HCT116 (cell line): ENCODE measurements around the gene PPIL6. TPM values are rescaled to one million over a fixed set of nuclear protein-coding genes. Genes with fewer than 3 reads are reported as not detected.

Experiments
- ATAC-seq: fragments of 200-7000 bp; cut with Tn5 transposase; 2 replicates; pipeline ENCODE4 v1.9.1; 2020; ENCODE audit warnings: mild to moderate bottlenecking, moderate library complexity
- BruUV-seq: library from RNA; stranded (reverse); fragments of 400-500 nt; replicated peaks from 2 replicates; lab custom pipeline; 2021; lab: Mats Ljungman, UMichigan
- CTCF ChIA-PET: fragments of 300-600 bp; sonication (Branson Sonifier 250); formaldehyde crosslinking; loops from one replicate; lab custom pipeline; 2021; ENCODE audit warnings: antibody characterized with exemption; lab: Charles Lee
- POLR2A ChIA-PET: fragments of 300-600, 350-600 bp; sonication (Branson Sonifier 250); formaldehyde crosslinking; loops from one replicate; lab custom pipeline; 2021; ENCODE audit warnings: antibody characterized with exemption; lab: Charles Lee
- RAD21 ChIA-PET, 2 experiments: fragments of 300-600 bp; sonication (Branson Sonifier 250); formaldehyde crosslinking; loops; one replicate each; lab custom pipeline; 2023; ENCODE audit warnings: low total read pairs in 2 of 2; ENCODE audit not compliant: uncharacterized antibody in 2 of 2, unreplicated experiment in 2 of 2, low non-redundant PET in 1 of 2; lab: Charles Lee
- DNase-seq: peaks from one replicate; pipeline ENCODE4 v3.0.0-alpha.2; 2010; ENCODE audit warnings: low read depth, low spot score
- H2AFZ ChIP-seq: fragments of 200-600 bp; shearing (Covaris generic), sonication (generic); 2 replicates; pipeline ENCODE4 v1.6.1; 2017; ENCODE audit warnings: low read depth, mixed run types, mixed read lengths, antibody characterized with exemption, low read length; ENCODE audit not compliant: poor library complexity, severe bottlenecking
- H3K27ac ChIP-seq: 2 replicates; pipeline ENCODE4 v1.5.1; 2012; ENCODE audit warnings: low read depth, low read length
- H3K27me3 ChIP-seq: fragments of 200-600 bp; sonication (generic); 2 replicates; pipeline ENCODE4 v1.6.1; 2016; ENCODE audit warnings: mixed run types, low read length, mixed read lengths; ENCODE audit not compliant: insufficient read depth
- H3K36me3 ChIP-seq, 2 experiments: fragments of 200-500 bp in 1 of 2; fragments of 200-600 bp in 1 of 2; sonication (Bioruptor generic) in 1 of 2; sonication (generic) in 1 of 2; 2 replicates each; pipeline versions ENCODE4 v1.5.1 to v1.6.1; 2014 to 2016; ENCODE audit warnings: low read length in 2 of 2, inconsistent platforms in 1 of 2, mixed read lengths in 1 of 2, mixed run types in 1 of 2; ENCODE audit not compliant: insufficient read depth in 2 of 2, control insufficient read depth in 1 of 2
- H3K4me1 ChIP-seq, 2 experiments: fragments of 200-600 bp in 1 of 2; sonication (generic) in 1 of 2; 2 replicates each; pipeline versions ENCODE4 v1.5.1 to v1.6.1; 2012 to 2017; ENCODE audit warnings: low read length in 2 of 2, inconsistent platforms in 1 of 2, mild to moderate bottlenecking in 1 of 2, mixed read lengths in 1 of 2, mixed run types in 1 of 2, moderate library complexity in 1 of 2; ENCODE audit not compliant: insufficient read depth in 2 of 2, control insufficient read depth in 1 of 2
- H3K4me2 ChIP-seq: fragments of 200-600 bp; sonication (generic); 2 replicates; pipeline ENCODE4 v1.6.1; 2017; ENCODE audit warnings: mixed run types, low read length, mixed read lengths
- H3K4me3 ChIP-seq, 2 experiments: fragments of 200-600 bp in 1 of 2; sonication (generic) in 1 of 2; replicated peaks in 1 of 2; 2 replicates each; pipeline ENCODE4 v1.5.1; 2011 to 2016; ENCODE audit warnings: low read length in 2 of 2, control low read depth in 1 of 2, low read depth in 1 of 2, mild to moderate bottlenecking in 1 of 2, mixed read lengths in 1 of 2, mixed run types in 1 of 2
- H3K79me2 ChIP-seq: fragments of 200-600 bp; sonication (generic); 2 replicates; pipeline ENCODE4 v1.6.1; 2017; ENCODE audit warnings: mild to moderate bottlenecking, mixed run types, low read length, moderate library complexity, mixed read lengths; ENCODE audit not compliant: insufficient read depth
- H3K9ac ChIP-seq: fragments of 200-600 bp; sonication (generic); 2 replicates; pipeline ENCODE4 v1.6.1; 2016; ENCODE audit warnings: low read length, mixed read lengths
- H3K9me2 ChIP-seq: fragments of 200-600 bp; sonication (generic), shearing (Covaris generic); 2 replicates; pipeline ENCODE4 v1.6.1; 2017; ENCODE audit warnings: mixed run types, mild to moderate bottlenecking, moderate library complexity; ENCODE audit not compliant: insufficient read depth
- H3K9me3 ChIP-seq, 2 experiments: fragments of 200-500 bp in 1 of 2; fragments of 200-600 bp in 1 of 2; sonication (Bioruptor generic) in 1 of 2; sonication (generic) in 1 of 2; 2 replicates each; pipeline ENCODE4 v1.6.1; 2014 to 2017; ENCODE audit warnings: low read length in 2 of 2, mixed read lengths in 2 of 2, inconsistent platforms in 1 of 2, low read depth in 1 of 2, mild to moderate bottlenecking in 1 of 2, mixed run types in 1 of 2, moderate library complexity in 1 of 2; ENCODE audit not compliant: control insufficient read depth in 1 of 2, insufficient read depth in 1 of 2
- H4K20me1 ChIP-seq: fragments of 200-600 bp; sonication (generic), shearing (Covaris generic); 2 replicates; pipeline ENCODE4 v1.6.1; 2017; ENCODE audit warnings: mixed run types, mild to moderate bottlenecking, moderate library complexity; ENCODE audit not compliant: insufficient read depth
- CBX3 ChIP-seq: IDR thresholded peaks from 2 replicates; pipeline ENCODE4 v1.6.1; 2012; ENCODE audit warnings: low read depth
- CEBPB ChIP-seq: IDR thresholded peaks from 2 replicates; pipeline ENCODE4 v1.6.1; 2012; ENCODE audit warnings: low read depth
- EGR1 ChIP-seq: IDR thresholded peaks from 2 replicates; pipeline ENCODE4 v1.6.1; 2012; ENCODE audit warnings: low read depth
- ELF1 ChIP-seq: IDR thresholded peaks from 2 replicates; pipeline ENCODE4 v1.6.1; 2012; ENCODE audit warnings: low read depth, borderline replicate concordance
- EZH2phosphoT487 ChIP-seq: fragments of 200-600 bp; IDR thresholded peaks from 2 replicates; pipeline ENCODE4 v1.6.1; 2018; ENCODE audit warnings: antibody characterized with exemption, borderline replicate concordance
- JUND ChIP-seq: IDR thresholded peaks from 2 replicates; pipeline ENCODE4 v1.6.1; 2012
- POLR2AphosphoS5 ChIP-seq: IDR thresholded peaks from 2 replicates; pipeline ENCODE4 v1.6.1; 2011; ENCODE audit warnings: mild to moderate bottlenecking, low read depth, low read length, moderate library complexity
- RAD21 ChIP-seq: IDR thresholded peaks from 2 replicates; pipeline ENCODE4 v1.6.1; 2012; ENCODE audit warnings: low read depth, mild to moderate bottlenecking
- REST ChIP-seq: IDR thresholded peaks from 2 replicates; pipeline ENCODE4 v1.6.1; 2012; ENCODE audit warnings: low read depth
- SIN3A ChIP-seq: IDR thresholded peaks from 2 replicates; pipeline ENCODE4 v1.6.1; 2012; ENCODE audit warnings: low read depth
- TCF7L2 ChIP-seq: IDR thresholded peaks from 2 replicates; pipeline ENCODE4 v1.7.0; 2011; ENCODE audit warnings: borderline replicate concordance, inconsistent platforms; ENCODE audit not compliant: insufficient read depth, insufficient read length; ENCODE audit errors: extremely low read depth
- ZFX ChIP-seq: fragments of 450-650 bp; IDR thresholded peaks from 2 replicates; pipeline ENCODE4 v1.6.1; 2017
- ZNF274 ChIP-seq: fragments of 200-500 bp; sonication (Bioruptor generic); IDR thresholded peaks from 2 replicates; pipeline ENCODE4 v1.6.1; 2014; ENCODE audit warnings: mild to moderate bottlenecking, low read depth, low read length, inconsistent platforms
- intact Hi-C: fragments of 100-400 bp; cut with micrococcal nuclease; formaldehyde crosslinking; loops from 2 replicates; pipeline ENCODE4 v1.10.0; 2022
- total RNA-seq: library from RNA; stranded (reverse); gene quantifications from one replicate; pipeline ENCODE4 v1.2.1, GENCODE V29; 2021; ENCODE audit not compliant: unreplicated experiment
- TF ChIP-seq, protein P1 (sequence below): IDR thresholded peaks from 2 replicates; pipeline ENCODE4 v1.6.1; 2011; ENCODE audit warnings: mild to moderate bottlenecking, low read length, moderate library complexity; ENCODE audit not compliant: insufficient replicate concordance; ENCODE audit errors: extremely low read depth
- TF ChIP-seq, protein P2 (sequence below): IDR thresholded peaks from 2 replicates; pipeline ENCODE4 v1.6.1; 2012
- TF ChIP-seq, protein P3 (sequence below), 3 experiments: fragments of 200-600 bp in 1 of 3; sonication (generic) in 1 of 3; IDR thresholded peaks in 2 of 3; conservative IDR thresholded peaks in 1 of 3; 2 replicates each; pipeline ENCODE4 v1.5.1; 2012 to 2017; ENCODE audit warnings: low read depth in 2 of 3, low read length in 2 of 3, antibody characterized with exemption in 1 of 3, borderline replicate concordance in 1 of 3, control low read depth in 1 of 3, mild to moderate bottlenecking in 1 of 3, mixed read lengths in 1 of 3, mixed run types in 1 of 3, moderate library complexity in 1 of 3; ENCODE audit not compliant: insufficient read depth in 1 of 3

Gene PPIL6
- total RNA-seq, 1 experiment from 2014 or later, result 3.3 TPM

- ChIA-PET RAD21 (no interaction called here), POLR2A (no interaction called here), CTCF (no interaction called here)
- DNase-seq, result no peak
- ATAC-seq, result no peak
- peaks cover 29 to 34% of the 10 kb centered on the region in 2 experiments for H3K36me3 ChIP-seq
- TF ChIP-seq ZFX (no peak), CEBPB (no peak), EGR1 (no peak), EZH2phosphoT487 (no peak), SIN3A (no peak), POLR2AphosphoS5 (no peak), TCF7L2 (no peak), RAD21 (no peak), JUND (no peak), CBX3 (no peak), ZNF274 (no peak), ELF1 (no peak), REST (no peak)
- TF ChIP-seq, protein P1, sequence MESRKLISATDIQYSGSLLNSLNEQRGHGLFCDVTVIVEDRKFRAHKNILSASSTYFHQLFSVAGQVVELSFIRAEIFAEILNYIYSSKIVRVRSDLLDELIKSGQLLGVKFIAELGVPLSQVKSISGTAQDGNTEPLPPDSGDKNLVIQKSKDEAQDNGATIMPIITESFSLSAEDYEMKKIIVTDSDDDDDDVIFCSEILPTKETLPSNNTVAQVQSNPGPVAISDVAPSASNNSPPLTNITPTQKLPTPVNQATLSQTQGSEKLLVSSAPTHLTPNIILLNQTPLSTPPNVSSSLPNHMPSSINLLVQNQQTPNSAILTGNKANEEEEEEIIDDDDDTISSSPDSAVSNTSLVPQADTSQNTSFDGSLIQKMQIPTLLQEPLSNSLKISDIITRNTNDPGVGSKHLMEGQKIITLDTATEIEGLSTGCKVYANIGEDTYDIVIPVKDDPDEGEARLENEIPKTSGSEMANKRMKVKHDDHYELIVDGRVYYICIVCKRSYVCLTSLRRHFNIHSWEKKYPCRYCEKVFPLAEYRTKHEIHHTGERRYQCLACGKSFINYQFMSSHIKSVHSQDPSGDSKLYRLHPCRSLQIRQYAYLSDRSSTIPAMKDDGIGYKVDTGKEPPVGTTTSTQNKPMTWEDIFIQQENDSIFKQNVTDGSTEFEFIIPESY, result no peak
- TF ChIP-seq, protein P2, sequence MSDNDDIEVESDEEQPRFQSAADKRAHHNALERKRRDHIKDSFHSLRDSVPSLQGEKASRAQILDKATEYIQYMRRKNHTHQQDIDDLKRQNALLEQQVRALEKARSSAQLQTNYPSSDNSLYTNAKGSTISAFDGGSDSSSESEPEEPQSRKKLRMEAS, result no peak
- TF ChIP-seq, protein P3, sequence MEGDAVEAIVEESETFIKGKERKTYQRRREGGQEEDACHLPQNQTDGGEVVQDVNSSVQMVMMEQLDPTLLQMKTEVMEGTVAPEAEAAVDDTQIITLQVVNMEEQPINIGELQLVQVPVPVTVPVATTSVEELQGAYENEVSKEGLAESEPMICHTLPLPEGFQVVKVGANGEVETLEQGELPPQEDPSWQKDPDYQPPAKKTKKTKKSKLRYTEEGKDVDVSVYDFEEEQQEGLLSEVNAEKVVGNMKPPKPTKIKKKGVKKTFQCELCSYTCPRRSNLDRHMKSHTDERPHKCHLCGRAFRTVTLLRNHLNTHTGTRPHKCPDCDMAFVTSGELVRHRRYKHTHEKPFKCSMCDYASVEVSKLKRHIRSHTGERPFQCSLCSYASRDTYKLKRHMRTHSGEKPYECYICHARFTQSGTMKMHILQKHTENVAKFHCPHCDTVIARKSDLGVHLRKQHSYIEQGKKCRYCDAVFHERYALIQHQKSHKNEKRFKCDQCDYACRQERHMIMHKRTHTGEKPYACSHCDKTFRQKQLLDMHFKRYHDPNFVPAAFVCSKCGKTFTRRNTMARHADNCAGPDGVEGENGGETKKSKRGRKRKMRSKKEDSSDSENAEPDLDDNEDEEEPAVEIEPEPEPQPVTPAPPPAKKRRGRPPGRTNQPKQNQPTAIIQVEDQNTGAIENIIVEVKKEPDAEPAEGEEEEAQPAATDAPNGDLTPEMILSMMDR (IDR thresholded peaks at IDR 0.05 in 2 of 3, conservative IDR thresholded peaks at IDR 0.05 in 1 of 3; ENCODE audit: borderline replicate concordance in 1 of 3, insufficient read depth in 1 of 3, low read depth in 2 of 3, low read length in 2 of 3), result no peak
- H3K27me3 ChIP-seq, result no peaks in the 10 kb centered on the region
- no TSS peak for BruUV-seq
- H3K4me3 ChIP-seq, result no peak overlapping the region
- H2AFZ ChIP-seq, result no peak overlapping the region
- H3K9ac ChIP-seq, result no peak overlapping the region
- no peaks in the 10 kb centered on the region for H3K9me3 ChIP-seq
- peaks cover 74% of the 10 kb centered on the region for H3K79me2 ChIP-seq
- H4K20me1 ChIP-seq, result 0 out of 2 replicates have a peak, but pooled peaks cover 17% of the 10 kb centered on the region
- H3K9me2 ChIP-seq, result no peaks in the 10 kb centered on the region
- peak overlapping the region; percentile 94; the same call in 1 of the 2 replicates for H3K4me2 ChIP-seq
- intact Hi-C loops, result loop anchor here (5.0 kb wide), 1 partner anchor 817 kb away; the partner anchor contains the start of gene FOXO3
- no peak overlapping the region for H3K27ac ChIP-seq
- H3K4me1 ChIP-seq, result peaks cover 4 to 27% of the 10 kb centered on the region in 2 experiments; a peak in 3 of 4 replicates
These were observed 60.7 kb downstream of the PPIL6 start for GRCh38 chr6:109379711-109380110.
